ENCODE measurements around the gene RETREG3. TPM values are rescaled to one million over a fixed set of nuclear protein-coding genes. Genes with fewer than 3 reads are reported as not detected.

Gene RETREG3
- total and polyA plus RNA-seq, 2 of the 13 experiments (the other 11 are each of a cell fraction or from before 2014, with no cell fraction given) = 47.0 to 55.8 TPM

DNA sequence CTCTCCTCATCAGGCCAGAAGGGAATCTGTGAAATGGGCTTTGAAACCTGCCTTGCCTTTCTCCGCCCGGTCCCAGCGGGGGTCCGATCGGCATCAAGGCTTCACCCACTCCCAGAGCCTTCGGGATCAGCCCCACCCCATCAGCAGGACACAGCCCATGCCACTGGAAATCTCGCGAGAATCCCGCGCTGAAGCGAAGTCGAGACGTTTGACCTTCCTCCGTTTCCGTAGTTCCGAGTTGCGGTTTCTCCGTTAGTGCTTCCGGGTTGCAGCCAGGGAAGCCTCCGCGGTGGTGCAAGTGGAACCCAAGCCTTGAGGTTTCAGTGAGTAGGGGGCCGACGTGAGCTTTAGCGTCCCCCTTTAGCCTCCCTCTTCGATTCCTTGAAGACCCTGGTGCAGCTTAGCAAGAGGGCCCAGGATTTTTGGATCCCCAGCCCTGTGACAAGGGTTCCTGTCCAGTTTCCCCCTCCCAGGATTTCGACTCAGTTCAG lies 47.2 kb downstream of the RETREG3 start, which contains the start of gene COASY (continued):
- TF ChIP-seq, protein P1, sequence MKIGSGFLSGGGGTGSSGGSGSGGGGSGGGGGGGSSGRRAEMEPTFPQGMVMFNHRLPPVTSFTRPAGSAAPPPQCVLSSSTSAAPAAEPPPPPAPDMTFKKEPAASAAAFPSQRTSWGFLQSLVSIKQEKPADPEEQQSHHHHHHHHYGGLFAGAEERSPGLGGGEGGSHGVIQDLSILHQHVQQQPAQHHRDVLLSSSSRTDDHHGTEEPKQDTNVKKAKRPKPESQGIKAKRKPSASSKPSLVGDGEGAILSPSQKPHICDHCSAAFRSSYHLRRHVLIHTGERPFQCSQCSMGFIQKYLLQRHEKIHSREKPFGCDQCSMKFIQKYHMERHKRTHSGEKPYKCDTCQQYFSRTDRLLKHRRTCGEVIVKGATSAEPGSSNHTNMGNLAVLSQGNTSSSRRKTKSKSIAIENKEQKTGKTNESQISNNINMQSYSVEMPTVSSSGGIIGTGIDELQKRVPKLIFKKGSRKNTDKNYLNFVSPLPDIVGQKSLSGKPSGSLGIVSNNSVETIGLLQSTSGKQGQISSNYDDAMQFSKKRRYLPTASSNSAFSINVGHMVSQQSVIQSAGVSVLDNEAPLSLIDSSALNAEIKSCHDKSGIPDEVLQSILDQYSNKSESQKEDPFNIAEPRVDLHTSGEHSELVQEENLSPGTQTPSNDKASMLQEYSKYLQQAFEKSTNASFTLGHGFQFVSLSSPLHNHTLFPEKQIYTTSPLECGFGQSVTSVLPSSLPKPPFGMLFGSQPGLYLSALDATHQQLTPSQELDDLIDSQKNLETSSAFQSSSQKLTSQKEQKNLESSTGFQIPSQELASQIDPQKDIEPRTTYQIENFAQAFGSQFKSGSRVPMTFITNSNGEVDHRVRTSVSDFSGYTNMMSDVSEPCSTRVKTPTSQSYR (CRISPR knock-in tag; IDR thresholded peaks at IDR 0.05; ENCODE audit: borderline replicate concordance) = no peak; the same call in 1 of the 2 replicates
- TF ChIP-seq ZNF777 (CRISPR knock-in tag; IDR thresholded peaks at IDR 0.05) (peak; percentile 94; the same call in 1 of the 2 replicates), ZNF564 (CRISPR knock-in tag; IDR thresholded peaks at IDR 0.05) (peak; percentile 77; the same call in 1 of the 2 replicates), PHF5A (CRISPR knock-in tag; IDR thresholded peaks at IDR 0.05; ENCODE audit: low read depth, unreplicated experiment) (peak; percentile 90), ZNF841 (CRISPR knock-in tag; IDR thresholded peaks at IDR 0.05; ENCODE audit: borderline replicate concordance) (no peak; the same call in 1 of the 2 replicates), SMYD3 (CRISPR knock-in tag; IDR thresholded peaks at IDR 0.05) (peak; percentile 81; the same call in 1 of the 2 replicates), PHF21A (CRISPR knock-in tag; IDR thresholded peaks at IDR 0.05) (peak; percentile 85; the same call in 1 of the 2 replicates), CCDC6 (CRISPR knock-in tag; IDR thresholded peaks at IDR 0.05) (no peak; the same call in 1 of the 2 replicates), ZNF746 (CRISPR knock-in tag; IDR thresholded peaks at IDR 0.05) (peak; percentile 75), ZNF766 (CRISPR knock-in tag; IDR thresholded peaks at IDR 0.05; ENCODE audit: borderline replicate concordance) (0 out of 2 replicates have a peak, but pooled peaks have one; percentile 76), CREB1 (IDR thresholded peaks at IDR 0.05) (0 out of 2 replicates have a peak, but pooled peaks have one; percentile 20), CREB1 (CRISPR knock-in tag; IDR thresholded peaks at IDR 0.05) (no peak; the same call in 1 of the 2 replicates), ZNF33B (CRISPR knock-in tag; IDR thresholded peaks at IDR 0.05) (peak; percentile 18; the same call in 1 of the 2 replicates), ZNF350 (CRISPR knock-in tag; IDR thresholded peaks at IDR 0.05; ENCODE audit: borderline replicate concordance, low read depth) (peak; percentile 87), NR2F1 (CRISPR knock-in tag; IDR thresholded peaks at IDR 0.05) (0 out of 4 replicates have a peak, but pooled peaks of 1 of the 2 experiments have one; percentile 32), ZNF234 (CRISPR knock-in tag; conservative IDR thresholded peaks at IDR 0.05) (0 out of 2 replicates have a peak, but pooled peaks have one; percentile 24), ZNF207 (IDR thresholded peaks at IDR 0.05; ENCODE audit: borderline replicate concordance) (no peak), SP5 (CRISPR knock-in tag; IDR thresholded peaks at IDR 0.05; ENCODE audit: borderline replicate concordance, low read depth) (0 out of 2 replicates have a peak, but pooled peaks have one; percentile 35), ETV5 (CRISPR knock-in tag; IDR thresholded peaks at IDR 0.05; ENCODE audit: borderline replicate concordance) (peak; percentile 79), RFXAP (CRISPR knock-in tag; IDR thresholded peaks at IDR 0.05; ENCODE audit: borderline replicate concordance) (peak; percentile 85; the same call in 1 of the 2 replicates), ZNF354B (CRISPR knock-in tag; IDR thresholded peaks at IDR 0.05) (no peak)
- TF ChIP-seq, protein P2, sequence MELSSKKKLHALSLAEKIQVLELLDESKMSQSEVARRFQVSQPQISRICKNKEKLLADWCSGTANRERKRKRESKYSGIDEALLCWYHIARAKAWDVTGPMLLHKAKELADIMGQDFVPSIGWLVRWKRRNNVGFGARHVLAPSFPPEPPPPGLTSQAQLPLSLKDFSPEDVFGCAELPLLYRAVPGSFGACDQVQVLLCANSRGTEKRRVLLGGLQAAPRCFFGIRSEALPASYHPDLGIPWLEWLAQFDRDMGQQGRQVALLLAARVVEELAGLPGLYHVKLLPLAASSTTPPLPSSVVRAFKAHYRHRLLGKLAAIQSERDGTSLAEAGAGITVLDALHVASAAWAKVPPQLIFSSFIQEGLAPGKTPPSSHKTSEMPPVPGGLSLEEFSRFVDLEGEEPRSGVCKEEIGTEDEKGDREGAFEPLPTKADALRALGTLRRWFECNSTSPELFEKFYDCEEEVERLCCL (CRISPR knock-in tag; IDR thresholded peaks at IDR 0.05; ENCODE audit: borderline replicate concordance) = no peak
- TF ChIP-seq, protein P3, sequence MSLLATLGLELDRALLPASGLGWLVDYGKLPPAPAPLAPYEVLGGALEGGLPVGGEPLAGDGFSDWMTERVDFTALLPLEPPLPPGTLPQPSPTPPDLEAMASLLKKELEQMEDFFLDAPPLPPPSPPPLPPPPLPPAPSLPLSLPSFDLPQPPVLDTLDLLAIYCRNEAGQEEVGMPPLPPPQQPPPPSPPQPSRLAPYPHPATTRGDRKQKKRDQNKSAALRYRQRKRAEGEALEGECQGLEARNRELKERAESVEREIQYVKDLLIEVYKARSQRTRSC (CRISPR knock-in tag; IDR thresholded peaks at IDR 0.05; ENCODE audit: low read depth) = 0 out of 2 replicates have a peak, but pooled peaks have one; percentile 4
- TF ChIP-seq, protein P4, sequence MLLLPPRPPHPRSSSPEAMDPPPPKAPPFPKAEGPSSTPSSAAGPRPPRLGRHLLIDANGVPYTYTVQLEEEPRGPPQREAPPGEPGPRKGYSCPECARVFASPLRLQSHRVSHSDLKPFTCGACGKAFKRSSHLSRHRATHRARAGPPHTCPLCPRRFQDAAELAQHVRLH (CRISPR knock-in tag; IDR thresholded peaks at IDR 0.05; ENCODE audit: borderline replicate concordance, low read depth) = peak; percentile 90; the same call in 1 of the 2 replicates
- TF ChIP-seq, protein P5, sequence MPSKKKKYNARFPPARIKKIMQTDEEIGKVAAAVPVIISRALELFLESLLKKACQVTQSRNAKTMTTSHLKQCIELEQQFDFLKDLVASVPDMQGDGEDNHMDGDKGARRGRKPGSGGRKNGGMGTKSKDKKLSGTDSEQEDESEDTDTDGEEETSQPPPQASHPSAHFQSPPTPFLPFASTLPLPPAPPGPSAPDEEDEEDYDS (CRISPR knock-in tag; IDR thresholded peaks at IDR 0.05) = peak; percentile 76

All from HepG2 (cell line).